GM19395 (cell line): ENCODE data around the gene NOC4L.
A peak's percentile ranks its signal among the peaks of the same experiment; 100 is the strongest.

Source experiments
- ATAC-seq: cut with Tn5 transposase; IDR thresholded peaks from one replicate; pipeline ENCODE4 v1.9.1; 2021; ENCODE audit warnings: mild to moderate bottlenecking, moderate library complexity; ENCODE audit not compliant: unreplicated experiment

The NOC4L gene

DNA sequence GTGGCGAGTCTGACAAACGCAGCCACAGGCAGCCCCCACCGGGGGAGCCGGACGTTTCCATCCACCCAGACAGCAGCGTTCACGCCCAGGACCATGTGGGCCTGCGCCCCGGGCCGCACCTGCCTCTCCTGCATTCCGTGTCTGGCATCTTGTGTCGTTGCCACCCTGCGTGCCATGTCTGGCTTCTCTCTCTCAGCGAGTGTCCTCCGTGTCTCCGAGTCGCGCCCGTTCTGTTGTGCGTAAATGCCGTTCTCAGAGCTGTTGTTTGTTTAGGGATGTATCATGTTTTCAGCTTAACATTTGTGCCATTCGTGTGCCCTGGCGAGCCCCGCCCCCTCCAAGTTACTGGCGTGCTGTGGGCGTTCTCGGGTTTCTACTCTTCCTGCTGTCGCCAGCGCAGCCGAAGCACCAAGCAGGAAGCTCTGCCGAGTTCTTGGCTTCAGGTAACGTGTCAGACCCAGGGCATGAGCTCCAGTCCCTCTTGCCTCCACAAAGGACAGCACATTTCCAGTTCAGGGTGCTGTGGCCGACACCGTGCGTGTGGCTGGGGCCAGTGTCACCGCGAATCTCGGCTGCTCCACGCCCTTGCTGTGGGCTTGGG lies 34.6 kb downstream of the NOC4L start:
- no peak for ATAC-seq

DNA sequence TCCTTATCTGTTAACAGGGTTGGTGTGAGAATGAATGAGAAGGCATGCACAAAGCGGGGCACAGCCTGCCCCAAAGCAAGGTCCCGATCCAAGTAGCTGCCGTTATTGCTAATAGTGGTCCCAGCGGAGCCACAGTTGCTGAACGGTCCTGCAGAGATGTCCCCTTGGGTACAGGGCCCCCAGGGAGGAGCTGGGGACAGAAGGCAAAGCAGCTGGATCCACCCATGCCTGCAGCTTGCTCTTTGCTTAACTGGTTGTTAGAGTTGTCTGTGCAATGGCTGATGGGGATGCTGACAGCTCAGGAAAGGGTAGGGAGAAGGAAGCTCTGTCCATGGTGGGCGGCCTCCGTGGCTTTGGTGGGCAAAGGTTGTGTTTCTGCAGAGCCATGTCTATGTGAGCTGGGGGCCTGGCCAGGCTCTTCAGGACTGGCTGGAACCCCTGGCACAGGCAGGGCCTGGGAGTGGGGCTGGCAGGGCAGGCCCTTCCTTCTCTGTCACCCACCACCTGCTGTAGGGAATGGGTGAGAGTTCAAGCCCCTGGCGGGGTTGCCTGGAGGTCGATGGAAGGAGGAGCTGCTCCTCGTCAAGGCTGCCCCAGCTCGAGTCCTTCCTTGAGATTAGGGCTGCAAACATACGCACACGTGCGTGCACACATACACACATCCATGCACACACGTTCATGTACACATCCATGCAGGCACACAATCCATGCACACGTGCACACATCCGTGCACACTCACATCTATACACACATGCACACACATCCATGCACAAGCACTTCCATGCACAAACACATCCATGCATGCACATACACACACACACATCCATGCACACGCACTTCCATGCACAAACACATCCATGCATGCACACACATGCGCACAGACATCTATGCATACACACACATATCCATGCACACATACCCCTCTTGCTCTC lies 35.4 kb downstream of the NOC4L start:
- ATAC-seq = no peak

DNA sequence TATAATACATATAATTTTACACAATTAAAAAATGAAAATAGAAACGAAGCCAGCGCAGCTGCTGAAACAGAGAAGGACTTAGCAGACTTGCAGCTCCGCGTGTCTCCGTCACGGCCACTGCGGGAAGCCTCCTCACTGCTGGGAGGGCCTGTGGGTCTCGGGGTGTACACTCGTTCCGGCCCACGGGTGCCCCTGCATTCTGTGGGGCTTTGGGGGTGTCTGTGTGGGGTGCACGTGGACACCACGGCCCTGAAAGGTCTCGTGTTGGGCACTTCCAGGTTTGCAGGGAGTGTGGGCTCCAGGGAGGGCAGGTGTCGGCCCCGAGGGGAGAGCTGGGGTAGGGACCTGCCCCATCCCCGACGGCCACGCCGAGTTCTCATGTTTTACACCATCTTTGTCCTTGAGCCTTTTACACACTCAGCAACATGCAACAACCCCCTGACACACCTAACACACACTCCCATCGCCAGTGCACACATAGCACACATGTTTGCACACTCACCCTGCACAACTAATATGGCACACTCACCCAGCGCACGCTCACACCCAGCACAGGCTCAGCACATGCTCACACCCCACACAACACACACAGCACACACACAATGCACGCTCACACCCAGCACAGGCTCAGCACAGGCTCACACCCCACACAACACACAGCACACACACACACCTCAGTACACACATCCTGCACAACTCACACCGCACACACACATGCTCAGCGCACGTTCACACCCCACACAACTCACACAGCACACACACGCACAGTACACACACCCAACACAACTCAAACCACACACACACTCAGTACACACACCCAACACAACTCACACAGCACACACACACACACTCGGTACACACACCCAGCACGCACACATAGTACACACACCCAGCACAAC lies 36.6 kb downstream of the NOC4L start:
- no peak for ATAC-seq

DNA sequence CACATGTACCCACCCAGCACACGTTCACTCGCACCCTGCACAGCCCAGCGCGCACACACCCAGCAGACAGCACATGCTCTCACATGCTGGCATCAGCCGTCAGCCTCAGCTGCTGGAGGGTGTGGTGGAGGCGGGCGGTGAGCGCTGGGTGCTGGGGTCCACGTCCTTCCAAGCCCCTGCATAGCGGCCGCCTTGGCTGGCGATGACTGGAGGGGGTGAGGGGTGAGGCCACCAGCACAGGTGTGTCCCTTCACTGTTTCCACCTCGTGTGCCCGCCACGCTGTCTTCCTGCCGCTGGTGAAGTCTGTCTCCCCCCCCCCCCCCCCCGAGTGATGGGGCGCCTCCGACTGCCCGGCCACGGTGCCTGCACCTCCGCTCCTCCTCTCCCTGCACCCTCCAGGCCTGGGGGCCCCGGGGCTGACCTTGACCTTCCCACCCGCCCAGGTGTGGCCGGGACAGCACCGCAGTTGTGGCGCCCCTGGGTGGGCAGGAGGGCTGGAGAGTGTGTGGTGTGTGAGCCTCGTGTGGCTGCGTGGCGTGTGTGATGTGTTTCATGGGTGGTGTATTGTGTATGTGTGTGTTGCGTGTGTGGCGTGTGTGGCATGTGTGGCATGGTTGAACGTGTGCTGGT lies 37.4 kb downstream of the NOC4L start:
- no peak for ATAC-seq

DNA sequence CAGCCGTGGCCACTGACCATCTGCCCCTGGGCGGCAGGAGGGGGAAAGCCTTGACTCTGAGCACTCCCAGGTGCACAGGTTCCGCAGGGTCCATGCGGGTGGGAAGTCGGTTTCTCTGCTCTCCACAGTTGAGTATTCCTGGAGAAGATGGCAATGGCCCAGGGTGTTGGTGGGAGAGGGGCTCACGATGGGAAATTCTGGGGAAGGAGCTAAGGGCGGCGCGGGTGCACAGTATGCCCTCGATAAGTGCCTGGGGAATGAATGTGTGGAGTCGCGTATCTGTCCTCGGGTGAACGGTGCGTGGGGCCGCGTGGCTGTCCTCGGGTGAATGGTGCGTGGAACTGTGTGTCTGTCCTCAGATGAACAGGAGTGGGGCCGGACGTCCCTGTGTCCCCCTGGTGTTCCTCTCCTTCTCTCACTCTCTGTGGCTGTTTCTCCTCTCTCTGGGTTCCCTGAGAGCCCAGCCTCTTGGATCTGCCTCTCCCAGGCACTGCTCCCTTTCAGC lies 38.0 kb downstream of the NOC4L start:
- no peak for ATAC-seq

DNA sequence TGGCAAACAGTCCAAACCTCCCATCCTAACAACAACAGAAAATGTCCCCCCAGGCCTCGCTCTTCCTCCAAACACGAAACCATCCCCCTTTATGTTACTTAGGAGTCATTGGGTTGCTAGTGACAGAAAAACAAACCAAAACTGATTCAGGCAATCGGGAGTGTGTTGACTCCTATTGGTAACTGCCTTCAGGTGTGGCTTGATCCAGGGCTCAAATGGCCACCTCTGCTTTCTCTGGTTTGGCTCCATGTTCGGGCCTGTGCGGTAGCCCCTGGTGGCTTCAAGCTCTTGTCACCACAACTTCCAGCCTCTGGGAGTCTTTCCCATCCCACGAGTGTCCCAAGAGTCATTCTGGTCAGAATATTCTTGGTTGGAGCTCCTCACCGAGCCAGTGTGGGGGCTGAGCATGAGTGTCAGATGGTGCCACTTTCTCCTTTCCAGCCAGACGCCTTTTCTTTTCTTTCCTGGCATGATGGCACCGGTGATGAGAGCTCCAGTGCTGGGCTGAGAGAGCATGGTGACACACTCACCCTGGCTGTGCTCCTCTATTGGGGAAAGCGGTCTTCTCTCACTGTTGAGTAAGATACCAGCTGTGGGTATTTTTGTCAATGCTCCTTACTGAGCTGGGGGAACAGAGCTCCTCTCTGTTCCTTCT lies 38.6 kb downstream of the NOC4L start:
- ATAC-seq = no peak

DNA sequence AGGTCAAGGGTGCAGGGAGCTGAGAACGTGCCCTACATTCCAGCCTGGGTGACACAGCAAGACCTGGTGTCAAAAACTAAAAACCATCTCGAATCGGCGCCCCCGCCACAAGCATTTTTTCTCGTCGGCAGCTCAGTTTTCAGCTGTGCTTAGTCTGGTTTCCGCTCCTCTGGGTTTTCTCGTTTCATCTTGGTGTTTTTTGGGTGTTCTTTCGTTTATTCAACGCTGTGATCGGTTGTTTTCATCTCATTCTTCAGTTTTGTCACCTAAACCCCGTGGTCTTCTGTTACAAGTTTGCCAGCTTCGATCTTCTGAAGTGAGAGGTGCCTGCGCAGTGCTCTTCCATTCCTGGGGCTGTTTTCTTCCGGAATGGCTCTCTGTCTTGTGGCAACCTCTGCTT lies 41.4 kb downstream of the NOC4L start:
- ATAC-seq = no peak

DNA sequence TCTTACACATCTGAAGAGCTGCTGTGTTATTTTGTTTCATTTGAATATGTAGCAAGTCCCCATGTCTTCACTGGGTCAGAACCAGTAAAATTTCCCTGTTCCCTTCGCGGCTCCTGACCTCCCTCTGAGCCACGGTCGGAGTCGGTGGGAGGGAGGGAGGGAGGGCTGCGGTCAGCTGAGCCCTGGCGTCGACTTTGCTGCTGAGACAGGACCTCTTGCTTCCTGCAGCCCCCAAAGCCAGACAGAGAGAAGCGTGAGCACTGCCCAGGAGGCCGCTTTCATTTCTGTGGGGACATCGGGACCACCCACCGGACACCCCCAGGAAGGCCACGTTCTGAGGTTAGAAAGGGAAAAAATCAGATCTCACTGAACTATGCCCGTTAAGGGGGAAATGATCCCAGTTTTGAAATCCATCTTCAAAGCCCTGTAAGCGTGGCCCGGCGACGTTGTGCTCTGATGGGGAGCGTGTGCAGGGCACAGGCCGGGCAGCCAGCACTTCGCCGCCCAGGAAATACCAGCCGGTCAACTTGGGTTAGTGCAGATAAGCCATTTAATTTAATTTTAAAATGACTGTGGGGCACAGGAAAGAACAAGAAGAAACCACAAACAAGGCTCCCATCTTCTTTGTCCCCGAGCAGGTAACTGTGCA lies 42.1 kb downstream of the NOC4L start:
- ATAC-seq = no peak

DNA sequence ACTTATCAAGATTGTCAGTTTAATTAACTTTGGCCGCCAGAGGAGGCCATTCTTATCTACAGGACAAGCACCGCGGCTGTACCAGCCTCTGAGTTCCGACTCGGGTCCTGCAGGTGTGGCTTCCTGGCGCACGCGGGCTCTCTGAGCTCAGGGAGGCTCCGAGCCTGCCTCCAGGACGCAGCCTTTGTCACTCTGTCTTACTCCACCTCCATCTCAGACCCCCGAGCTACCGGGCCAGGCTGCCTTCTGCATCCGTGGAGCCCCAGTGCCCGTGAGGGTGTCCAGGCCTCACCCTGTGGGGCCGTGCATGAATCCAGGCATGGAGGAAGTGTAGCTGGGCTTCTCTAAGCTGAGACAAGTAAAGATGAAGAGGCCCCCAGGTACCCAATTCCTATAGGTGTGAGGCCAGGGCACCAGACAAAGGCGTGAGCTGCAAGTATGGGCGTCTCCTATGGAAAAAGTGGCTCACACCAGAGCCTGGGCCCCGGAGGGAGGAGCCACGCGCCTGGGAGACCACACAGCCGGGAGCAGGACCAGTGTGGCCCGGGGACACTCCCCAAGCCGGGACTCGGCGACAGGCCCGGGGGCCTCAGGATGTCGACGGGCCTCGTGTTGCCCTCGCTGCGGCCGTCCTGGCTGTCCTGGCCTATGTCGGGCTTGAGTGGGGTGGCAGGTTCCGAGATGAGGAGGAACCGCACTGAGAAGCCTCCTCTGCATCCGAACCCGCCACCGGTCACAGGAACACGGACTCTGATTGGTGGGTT lies 42.8 kb downstream of the NOC4L start:
- ATAC-seq = no peak

DNA sequence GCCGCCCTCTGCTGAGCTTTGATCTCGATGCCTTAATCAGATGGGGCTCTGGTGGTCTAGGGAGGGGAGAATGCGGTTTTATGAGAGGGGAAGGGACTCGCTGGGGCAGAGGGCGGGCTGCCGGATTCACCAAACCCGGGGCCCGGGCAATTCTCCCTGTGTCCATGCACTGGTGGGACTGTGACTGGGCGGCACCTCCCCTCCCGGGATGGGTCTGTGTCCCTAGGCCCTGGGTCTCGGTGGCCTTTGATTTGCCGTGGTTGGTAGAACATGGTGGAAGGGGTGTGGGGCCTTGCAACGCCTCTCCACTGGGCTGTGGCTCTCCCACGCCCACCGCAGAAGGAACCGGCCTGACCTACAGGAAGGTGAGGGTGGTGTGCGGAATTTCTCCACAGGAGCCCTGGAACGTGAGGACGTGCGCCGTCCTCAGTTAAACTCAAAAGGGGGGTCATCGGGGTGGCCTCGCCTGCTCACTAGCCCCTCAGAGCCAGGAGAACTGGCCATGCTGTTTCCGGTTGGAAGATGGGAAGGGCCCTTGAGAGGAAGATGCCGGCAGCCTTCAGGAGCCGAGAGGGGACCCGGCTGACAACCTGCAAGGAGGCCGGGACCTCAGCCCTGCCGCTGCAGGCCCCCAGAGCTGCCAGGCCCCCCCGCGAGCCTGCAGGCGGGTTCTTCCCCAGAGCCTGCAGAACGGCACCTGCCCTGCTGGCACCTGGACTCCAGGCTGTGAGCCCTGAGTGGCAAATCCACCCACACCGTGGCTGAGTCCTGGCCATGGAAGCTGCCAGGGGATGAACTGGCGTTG lies 43.6 kb downstream of the NOC4L start:
- ATAC-seq = no peak

DNA sequence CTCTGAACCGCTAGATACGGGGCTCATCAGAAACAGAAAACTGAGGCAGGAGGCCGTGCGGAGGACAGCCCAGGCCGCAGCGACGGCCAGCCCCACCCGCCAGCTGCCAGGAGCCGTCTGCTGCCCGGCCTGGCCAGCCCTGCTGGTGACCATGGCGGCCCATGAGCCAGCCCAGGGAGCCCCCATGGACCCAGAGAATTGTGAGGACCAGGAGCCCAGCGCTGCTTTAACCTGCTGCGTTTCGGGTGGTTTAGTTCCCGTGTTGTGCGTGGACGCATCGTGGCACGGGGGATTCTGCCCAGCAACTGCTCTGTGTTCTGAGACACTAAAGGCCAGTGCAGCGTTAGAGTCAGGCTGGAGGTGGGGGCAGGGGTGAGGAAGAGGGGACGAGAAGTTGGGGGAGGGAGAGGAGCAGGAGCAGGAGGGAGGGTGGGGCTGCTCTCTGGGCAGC lies 44.2 kb downstream of the NOC4L start:
- ATAC-seq = no peak

DNA sequence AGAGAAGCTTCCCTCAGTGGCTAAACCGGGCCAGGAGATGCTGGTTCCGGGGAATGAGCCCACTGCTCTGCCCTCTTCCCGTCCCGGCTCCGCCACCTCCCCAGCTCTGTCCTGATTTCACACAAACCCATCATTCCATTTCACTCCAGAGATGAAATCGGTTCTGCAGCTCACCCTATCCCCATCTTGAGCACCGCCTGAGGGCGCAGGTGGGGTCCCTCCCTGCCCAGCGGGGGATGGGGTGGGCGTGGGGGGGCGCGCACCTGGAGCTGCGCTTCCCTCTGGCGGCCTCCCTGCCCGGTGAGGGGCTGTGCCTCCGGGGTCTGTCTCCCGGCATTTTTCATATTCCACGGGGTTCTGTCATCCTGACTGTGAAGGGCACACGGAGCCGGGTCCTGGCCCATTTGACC lies 44.7 kb downstream of the NOC4L start:
- ATAC-seq = no peak

DNA sequence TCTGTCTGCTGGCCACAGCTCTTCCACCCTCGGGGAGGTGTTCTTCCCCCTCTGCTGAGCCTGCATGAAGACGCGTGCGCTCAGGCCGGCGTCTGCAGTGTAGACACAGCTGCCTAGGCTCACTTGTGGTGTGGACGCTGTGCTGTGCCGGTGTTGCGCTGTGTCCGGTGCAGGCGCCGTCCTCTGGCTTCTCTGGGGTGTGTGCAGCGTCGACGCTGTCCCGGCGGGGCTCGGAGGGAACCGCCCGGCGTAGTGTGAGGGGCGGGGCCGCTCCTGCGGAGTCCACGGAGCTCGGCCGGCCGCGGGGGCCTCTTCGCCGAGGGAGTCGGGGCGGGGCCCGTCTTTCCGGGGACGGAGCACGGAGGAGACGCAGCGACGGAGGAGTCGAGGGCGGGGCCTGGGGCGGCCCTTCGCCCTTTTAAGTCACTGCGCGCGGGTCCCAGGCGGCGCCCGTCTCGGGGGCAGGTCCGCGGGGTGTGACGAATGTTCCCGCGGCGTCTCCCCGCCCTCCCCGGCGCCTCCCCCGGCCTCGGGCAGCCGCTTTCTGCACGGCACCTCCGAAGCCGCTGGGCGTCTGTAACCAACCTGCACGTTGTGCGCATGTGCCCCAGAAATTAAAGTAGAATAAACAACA lies 45.2 kb downstream of the NOC4L start:
- peak; percentile 77 for ATAC-seq

DNA sequence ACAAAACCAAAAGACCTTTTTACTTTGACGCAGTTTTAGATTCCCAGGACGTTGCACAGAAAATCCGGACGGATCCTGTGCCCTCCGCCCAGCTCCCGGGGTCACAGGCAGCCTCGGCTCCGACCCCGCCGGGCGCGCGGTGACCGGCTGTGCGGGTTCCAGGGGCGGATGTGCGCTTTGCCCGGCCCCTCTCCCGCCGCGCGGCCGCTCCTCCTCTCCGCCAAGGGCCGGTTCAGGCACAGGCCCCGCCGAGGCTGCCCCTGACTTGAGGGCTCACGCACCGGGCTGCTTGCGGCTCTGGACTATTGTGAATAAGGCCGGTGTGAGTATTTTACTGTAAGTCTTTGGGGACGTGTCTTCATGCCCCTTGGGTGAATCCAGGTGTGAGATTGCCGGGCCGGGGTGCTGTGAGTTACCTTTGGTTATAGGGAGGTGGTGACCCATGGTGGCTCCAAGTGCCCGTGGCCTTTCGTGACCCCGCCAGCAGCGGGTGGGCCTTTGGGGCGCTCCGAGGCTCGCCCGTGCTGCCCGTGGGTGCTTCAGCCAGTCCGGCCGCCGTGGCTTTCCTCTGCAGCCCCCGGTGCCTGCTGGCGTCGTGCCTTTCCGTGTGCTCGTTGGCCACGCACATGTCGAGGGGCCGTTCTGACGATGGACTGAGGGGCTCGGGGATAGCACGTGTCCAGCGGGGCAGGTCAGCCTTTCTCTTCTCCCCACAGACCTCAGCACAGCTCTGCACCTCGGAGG lies 45.9 kb downstream of the NOC4L start:
- ATAC-seq = peak; percentile 36

DNA sequence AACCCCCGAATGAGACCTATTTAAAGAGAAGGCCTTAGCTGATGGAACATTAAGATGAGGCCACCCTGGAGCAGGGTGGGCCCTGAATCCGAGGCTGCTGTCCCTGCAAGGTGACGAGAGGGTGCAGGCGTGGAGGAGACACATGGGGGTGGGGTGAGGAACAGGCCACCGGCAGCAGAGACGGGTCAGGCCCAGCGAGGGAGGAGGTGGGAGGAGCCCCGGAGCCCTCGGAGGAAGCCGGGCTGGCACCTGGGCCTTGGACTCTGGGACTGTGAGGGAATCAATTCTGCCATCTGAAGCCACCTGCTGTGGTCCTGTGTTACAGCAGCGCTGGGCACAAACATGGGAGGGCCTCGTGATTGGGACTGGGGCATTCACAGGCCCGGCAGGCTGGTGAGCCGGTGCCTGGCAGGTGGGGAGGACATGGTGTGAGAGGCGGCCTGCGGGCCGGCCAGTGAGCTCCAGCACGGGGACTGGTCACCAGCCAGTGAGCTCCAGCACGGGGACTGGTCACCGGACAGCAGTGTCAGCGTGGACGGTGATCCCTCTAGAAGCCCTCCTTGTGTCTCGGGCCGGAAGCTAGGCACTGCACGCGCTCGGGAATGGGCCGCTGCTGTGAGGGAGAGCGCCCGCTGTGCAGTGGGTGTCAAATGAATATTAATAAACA lies 46.7 kb downstream of the NOC4L start:
- ATAC-seq = no peak
